Measurements from ENCODE around the gene KPNA6. TPM values are rescaled to one million over a fixed set of nuclear protein-coding genes. Genes with fewer than 3 reads are reported as not detected.
A peak's percentile ranks its signal among the peaks of the same experiment; 100 is the strongest.

KPNA6 gene
- total and polyA plus RNA-seq, 9 of the 15 experiments (the other 6 are each of a cell fraction or from before 2014, with no cell fraction given) = 20.1 to 54.6 (median 32.2) TPM

DNA sequence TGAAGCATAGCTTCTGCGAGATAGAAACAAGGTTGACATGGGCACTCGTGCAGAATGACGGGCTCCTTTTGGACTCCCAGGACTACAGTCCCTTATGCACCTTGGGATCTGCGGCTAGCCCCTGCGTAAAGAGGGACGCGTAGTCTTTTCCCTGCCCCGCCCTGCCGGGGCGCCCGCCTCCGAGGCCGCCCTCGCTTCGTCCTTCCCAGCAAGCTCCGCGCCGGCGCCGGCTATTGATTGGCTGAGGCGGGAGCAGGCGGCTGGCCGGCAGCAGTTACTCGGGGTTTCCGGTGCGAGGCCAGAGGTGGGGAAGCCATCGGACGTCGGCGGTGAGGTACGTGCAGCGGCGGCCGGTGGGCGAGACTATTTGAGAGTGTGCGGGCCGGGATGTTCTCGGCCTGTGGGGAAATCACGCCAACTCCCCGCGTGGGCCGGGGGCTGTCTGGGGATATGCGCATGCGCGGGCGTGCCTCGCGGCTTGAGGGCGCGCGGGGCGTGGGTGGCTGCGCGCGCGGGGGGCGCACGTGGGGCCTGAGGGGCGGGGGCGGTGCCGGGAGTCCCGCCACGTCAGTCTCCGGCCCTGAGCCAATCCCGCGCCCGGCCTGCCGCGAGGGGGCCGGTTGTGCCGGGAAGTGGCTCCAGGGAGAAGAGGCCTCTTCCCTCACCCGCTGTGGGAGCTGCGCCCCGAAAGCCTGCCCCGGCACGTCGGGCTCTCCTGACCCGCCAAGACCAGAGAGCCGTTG is 71.8 kb downstream of the KPNA6 start, which contains the start of gene TXLNA (continued):
- TF ChIP-seq, protein P1, sequence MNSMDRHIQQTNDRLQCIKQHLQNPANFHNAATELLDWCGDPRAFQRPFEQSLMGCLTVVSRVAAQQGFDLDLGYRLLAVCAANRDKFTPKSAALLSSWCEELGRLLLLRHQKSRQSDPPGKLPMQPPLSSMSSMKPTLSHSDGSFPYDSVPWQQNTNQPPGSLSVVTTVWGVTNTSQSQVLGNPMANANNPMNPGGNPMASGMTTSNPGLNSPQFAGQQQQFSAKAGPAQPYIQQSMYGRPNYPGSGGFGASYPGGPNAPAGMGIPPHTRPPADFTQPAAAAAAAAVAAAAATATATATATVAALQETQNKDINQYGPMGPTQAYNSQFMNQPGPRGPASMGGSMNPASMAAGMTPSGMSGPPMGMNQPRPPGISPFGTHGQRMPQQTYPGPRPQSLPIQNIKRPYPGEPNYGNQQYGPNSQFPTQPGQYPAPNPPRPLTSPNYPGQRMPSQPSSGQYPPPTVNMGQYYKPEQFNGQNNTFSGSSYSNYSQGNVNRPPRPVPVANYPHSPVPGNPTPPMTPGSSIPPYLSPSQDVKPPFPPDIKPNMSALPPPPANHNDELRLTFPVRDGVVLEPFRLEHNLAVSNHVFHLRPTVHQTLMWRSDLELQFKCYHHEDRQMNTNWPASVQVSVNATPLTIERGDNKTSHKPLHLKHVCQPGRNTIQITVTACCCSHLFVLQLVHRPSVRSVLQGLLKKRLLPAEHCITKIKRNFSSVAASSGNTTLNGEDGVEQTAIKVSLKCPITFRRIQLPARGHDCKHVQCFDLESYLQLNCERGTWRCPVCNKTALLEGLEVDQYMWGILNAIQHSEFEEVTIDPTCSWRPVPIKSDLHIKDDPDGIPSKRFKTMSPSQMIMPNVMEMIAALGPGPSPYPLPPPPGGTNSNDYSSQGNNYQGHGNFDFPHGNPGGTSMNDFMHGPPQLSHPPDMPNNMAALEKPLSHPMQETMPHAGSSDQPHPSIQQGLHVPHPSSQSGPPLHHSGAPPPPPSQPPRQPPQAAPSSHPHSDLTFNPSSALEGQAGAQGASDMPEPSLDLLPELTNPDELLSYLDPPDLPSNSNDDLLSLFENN (IDR thresholded peaks at IDR 0.05; ENCODE audit: low read depth in 2 of 2, low read length in 2 of 2) = no peak; a peak in 1 of 4 replicates
- TF ChIP-seq C11orf30 (IDR thresholded peaks at IDR 0.05; ENCODE audit: low read depth) (peak; percentile 35; the same call in 1 of the 2 replicates), DNMT1 (IDR thresholded peaks at IDR 0.05) (no peak), EZH2 (IDR thresholded peaks at IDR 0.05; ENCODE audit: borderline replicate concordance, low read depth, low read length) (no peak), SIX5 (IDR thresholded peaks at IDR 0.05; ENCODE audit: borderline replicate concordance in 1 of 2, insufficient read depth in 1 of 2, low read depth in 1 of 2, low read length in 2 of 2) (no peak), ZBTB8A (IDR thresholded peaks at IDR 0.05; ENCODE audit: partially characterized antibody) (no peak), ZNF217 (CRISPR knock-in tag; IDR thresholded peaks at IDR 0.05) (no peak), SP1 (CRISPR knock-in tag; IDR thresholded peaks at IDR 0.05) (peak; percentile 88), ZFP1 (CRISPR knock-in tag; IDR thresholded peaks at IDR 0.05) (no peak), ZNF324 (CRISPR knock-in tag; IDR thresholded peaks at IDR 0.05) (no peak), SMARCA4 (IDR thresholded peaks at IDR 0.05) (no peak), TARDBP (IDR thresholded peaks at IDR 0.05) (peak; percentile 98), ZZZ3 (IDR thresholded peaks at IDR 0.05) (no peak), SRSF9 (IDR thresholded peaks at IDR 0.05; ENCODE audit: borderline replicate concordance, low read depth, low read length) (no peak), NFIC (IDR thresholded peaks at IDR 0.05) (peak; percentile 71), ZNF785 (CRISPR knock-in tag; IDR thresholded peaks at IDR 0.05) (no peak), ZNF79 (CRISPR knock-in tag; IDR thresholded peaks at IDR 0.05; ENCODE audit: low read depth) (peak; percentile 50; the same call in 1 of the 2 replicates), PHF8 (IDR thresholded peaks at IDR 0.05; ENCODE audit: borderline replicate concordance, low read length) (peak; percentile 94), TRIM28 (IDR thresholded peaks at IDR 0.05) (no peak), U2AF2 (optimal IDR thresholded peaks at IDR 0.05; ENCODE audit: low read depth, low read length) (no peak), POLR3G (IDR thresholded peaks at IDR 0.05; ENCODE audit: extremely low read depth, insufficient read length, insufficient replicate concordance) (no peak), TAF9B (IDR thresholded peaks at IDR 0.05; ENCODE audit: partially characterized antibody) (peak; percentile 49)
- TF ChIP-seq, protein P2, sequence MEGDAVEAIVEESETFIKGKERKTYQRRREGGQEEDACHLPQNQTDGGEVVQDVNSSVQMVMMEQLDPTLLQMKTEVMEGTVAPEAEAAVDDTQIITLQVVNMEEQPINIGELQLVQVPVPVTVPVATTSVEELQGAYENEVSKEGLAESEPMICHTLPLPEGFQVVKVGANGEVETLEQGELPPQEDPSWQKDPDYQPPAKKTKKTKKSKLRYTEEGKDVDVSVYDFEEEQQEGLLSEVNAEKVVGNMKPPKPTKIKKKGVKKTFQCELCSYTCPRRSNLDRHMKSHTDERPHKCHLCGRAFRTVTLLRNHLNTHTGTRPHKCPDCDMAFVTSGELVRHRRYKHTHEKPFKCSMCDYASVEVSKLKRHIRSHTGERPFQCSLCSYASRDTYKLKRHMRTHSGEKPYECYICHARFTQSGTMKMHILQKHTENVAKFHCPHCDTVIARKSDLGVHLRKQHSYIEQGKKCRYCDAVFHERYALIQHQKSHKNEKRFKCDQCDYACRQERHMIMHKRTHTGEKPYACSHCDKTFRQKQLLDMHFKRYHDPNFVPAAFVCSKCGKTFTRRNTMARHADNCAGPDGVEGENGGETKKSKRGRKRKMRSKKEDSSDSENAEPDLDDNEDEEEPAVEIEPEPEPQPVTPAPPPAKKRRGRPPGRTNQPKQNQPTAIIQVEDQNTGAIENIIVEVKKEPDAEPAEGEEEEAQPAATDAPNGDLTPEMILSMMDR (IDR thresholded peaks at IDR 0.05 in 2 of 3, conservative IDR thresholded peaks at IDR 0.05 in 1 of 3; ENCODE audit: insufficient read depth in 2 of 3, low read depth in 1 of 3, low read length in 3 of 3) = peak in 1 of 3 experiments; percentile 4; a peak in 1 of 6 replicates
- TF ChIP-seq, protein P3, sequence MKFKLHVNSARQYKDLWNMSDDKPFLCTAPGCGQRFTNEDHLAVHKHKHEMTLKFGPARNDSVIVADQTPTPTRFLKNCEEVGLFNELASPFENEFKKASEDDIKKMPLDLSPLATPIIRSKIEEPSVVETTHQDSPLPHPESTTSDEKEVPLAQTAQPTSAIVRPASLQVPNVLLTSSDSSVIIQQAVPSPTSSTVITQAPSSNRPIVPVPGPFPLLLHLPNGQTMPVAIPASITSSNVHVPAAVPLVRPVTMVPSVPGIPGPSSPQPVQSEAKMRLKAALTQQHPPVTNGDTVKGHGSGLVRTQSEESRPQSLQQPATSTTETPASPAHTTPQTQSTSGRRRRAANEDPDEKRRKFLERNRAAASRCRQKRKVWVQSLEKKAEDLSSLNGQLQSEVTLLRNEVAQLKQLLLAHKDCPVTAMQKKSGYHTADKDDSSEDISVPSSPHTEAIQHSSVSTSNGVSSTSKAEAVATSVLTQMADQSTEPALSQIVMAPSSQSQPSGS (CRISPR knock-in tag; IDR thresholded peaks at IDR 0.05) = no peak
